ENCODE results near the gene ZNF423.

ZNF423 gene

DNA sequence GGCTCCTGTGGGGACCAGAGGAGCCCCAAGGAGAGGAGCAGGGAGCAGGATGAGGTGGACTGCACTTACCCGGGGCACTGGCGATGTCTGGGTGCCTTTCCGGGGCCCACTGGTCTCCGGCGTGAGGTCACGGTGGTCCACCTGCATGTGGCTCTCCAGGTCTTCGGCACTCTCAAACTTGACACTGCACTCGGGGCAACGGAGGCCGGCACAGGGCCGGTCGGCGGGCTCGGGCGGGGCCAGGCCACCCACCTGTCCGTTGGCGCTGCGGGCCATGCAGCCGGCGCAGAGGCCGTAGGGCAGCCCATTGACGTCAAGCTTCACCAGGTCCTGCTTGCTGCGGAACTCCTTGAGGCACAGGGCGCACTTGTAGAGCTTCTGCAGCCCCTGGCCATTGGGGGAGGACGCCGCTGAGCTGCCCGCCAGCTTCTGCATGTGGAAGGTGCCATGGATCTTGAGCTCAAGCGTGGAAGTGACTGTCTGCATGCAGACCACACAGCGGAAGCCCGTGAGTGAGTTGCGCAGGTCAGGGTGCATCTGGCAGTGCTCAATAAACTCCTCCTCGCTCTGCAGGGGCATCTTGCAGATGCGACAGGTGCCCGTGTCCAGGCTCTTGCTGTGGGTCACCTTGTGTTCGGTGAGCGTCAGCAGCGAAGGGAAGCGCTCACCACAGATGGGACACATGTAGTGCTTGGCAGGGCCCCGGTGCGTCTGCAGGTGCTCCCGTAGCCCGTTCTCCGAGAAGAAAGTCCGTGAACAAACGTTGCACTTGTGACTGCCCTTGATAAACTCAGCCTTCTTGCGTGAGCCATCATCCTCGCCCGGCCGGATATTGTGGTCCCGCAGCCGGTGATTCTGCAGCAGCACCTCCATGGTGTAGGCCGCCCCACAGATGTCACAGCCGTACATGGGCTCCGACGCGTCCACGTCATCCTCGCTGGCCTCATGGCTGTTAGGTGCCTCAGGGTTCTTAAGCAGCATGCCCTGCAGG, 220.0 kb downstream of the ZNF423 start:
- FAIRE-seq: no peak

DNA sequence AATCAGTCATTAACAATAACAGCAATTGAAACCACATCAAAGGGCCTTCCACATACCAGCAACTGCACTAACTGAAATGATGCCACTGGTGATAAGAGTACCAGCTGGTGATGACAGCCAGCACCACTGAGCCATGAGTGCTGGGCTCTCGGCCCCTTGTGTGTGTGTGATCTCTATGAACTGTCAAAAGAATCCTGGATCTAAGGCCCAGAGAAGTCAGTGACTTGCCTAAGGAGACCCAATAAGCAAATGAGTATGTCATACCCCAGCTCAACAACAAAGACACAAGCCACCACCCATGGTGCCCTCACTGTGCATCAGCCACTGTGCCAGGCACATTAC, 220.9 kb downstream of the ZNF423 start:
- FAIRE-seq: no peak

DNA sequence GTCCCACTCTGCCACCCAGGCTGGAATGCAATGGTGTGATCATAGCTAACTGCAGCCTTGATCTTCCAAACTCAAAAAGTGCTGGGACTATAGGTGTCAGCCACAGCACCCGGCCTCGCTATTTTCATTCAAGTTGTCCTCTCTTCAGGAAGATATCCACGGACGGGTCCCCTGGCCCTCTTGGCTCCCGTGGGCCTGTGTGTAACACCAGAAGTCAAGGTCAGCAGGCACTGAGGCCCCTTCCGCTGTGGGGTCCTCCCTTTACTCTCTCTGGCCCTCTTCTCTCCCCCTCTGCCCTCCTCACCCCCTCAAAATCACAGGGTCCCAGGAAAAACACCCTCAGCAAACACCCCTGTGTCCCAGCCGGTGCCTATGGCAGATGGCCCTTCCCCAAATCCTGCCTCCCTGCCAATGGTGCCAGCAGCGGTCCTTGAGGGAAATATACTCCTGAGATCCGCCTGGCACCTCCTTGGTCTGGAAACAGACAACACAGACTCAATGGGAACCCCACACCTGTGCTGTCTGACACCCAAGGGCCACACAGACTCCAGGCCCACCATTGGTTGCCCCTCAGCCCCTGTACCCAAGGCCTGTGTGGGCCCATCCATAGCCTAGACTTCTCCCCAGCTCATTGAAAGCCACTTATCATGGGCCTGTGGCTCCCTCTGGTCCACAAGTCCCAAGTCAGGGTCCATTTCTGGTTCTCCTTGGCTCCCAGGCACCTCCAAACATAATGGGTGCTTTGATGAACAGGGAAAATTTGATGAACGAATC, 221.5 kb downstream of the ZNF423 start:
- no peak for FAIRE-seq

DNA sequence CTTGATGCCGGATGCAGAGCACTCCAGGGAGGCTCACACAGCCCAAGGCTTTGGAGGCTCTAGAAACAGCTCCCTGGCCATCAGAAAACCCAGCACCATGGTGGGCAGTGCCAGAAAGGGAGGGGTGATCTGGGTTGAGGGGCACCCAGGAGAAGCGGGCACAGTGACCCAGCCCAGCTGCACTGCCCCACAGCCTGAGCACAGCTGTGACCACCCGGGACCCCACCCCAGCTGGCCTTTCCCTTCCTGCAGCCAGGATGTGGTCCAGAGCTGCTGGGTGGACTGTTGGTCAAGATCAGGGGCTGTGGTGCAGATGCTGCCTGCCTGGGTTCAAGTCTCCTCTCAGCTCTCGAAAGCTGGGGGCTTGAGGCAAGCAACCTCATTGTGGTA, 223.1 kb downstream of the ZNF423 start:
- FAIRE-seq: no peak

GRCh38 chr16:49632086-49632794, 223.7 kb downstream of the ZNF423 start:
- FAIRE-seq: no peak

DNA sequence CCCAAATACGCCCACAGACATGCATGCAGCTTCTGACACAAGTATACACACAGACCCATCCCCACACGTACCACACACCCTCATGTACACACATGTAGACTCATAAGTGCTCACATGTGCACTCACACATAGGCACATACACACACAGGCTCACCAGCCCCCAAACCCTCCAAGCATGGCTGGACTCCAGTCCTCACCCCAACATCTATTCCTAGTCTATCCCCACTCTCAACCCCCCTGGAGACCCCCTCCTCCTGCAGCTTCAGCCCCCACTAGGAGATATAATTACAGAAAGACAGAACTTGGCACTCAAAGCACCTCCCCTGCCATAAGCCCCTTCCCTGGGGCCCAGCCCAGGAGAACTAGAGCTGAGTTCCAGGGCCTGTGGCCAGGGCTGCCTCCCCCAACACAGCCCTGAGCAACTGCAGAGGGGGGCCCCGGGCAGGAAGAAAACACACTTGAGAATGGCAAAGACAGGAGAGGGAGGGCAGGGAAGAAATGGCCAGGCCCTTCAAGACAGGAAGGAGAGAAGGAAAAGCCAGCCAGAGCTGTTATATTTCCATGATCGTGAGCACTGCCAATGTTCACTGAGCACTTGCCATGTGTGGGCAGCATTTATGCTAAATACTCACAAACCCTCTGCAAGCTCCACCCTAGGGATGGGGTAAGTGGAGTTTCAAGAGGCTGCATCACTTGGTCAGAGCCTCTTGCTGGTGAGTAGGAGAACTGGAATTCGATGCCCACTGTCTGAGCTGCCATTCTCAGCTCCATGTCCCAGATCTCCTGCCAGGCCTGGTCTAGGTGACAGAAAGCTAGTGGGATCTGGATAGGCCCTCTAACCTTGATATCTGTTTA, 224.5 kb downstream of the ZNF423 start:
- FAIRE-seq: no peak

GRCh38 chr16:49630783-49631182, 225.1 kb downstream of the ZNF423 start:
- FAIRE-seq: no peak

DNA sequence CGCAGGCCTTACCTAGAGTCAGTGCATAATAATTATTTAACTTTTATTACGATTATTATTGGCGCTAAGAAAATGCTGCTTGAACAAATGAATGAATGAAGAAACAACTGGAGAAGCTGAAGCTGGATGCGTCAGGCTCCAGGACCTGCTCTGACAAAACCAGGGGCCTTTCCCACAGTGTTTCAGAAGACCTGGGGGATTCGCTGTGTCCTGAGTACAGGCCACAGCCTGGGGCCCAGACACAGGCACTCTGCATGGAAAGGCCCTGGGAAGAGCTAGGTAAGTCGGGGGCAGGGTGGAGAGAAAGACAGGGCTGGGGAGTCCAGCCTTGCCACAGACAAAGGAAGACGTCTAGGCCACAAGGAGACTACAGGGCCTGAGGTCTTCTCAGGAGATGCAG, 226.1 kb downstream of the ZNF423 start:
- FAIRE-seq: no peak

DNA sequence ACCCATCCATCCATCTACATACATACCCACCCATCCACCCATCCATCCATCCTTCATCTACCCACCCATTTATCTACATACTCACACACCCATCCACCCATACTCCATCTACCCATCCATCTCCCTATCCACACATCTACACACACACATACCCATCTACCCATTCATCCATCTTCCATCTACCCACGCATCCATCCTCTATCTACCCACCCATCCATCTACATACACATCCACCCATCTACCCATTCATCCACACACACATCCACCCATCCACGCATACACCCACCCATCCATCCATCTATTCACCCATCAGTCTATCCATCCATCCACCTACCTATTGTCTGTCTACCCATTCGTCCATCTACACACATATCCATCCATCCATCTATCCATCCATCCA, 227.8 kb downstream of the ZNF423 start:
- no peak for FAIRE-seq

- FAIRE-seq: no peak
These were observed 230.4 kb downstream of the ZNF423 start for GRCh38 chr16:49625311-49626065.

DNA sequence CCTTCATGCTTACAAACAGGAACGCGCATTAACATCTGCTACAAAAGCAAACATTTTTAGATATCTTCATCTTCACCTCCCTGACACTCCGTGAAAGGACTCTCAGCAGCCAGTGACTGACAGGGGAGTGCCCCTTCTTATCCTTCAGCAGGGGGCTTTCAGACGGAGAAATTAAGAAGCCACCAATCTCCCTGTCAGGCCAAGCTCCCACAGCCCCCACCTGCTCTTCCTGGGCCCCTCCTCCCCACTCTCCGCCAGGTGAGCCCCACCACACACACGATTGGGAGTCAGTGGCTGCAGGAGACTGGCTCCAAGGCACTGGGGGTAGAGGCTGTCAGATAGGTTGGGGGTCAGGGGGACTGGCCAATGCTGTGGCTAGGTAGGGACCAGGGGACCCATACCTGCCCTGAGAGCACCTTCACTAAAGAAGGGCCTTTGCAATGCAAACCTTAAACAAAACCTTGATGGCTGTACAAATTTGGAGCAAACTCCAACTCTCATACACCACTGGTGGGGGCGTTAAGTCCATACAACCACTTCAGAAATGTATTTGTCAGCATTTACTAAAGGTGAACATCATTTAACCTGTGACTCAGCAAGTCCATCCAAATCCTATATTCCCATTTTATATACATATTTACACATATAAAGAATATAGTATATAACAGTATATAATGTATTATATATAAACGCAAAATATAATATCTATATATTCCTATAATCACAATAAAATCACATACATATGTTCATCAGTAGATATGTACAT, 232.2 kb downstream of the ZNF423 start:
- FAIRE-seq: no peak

DNA sequence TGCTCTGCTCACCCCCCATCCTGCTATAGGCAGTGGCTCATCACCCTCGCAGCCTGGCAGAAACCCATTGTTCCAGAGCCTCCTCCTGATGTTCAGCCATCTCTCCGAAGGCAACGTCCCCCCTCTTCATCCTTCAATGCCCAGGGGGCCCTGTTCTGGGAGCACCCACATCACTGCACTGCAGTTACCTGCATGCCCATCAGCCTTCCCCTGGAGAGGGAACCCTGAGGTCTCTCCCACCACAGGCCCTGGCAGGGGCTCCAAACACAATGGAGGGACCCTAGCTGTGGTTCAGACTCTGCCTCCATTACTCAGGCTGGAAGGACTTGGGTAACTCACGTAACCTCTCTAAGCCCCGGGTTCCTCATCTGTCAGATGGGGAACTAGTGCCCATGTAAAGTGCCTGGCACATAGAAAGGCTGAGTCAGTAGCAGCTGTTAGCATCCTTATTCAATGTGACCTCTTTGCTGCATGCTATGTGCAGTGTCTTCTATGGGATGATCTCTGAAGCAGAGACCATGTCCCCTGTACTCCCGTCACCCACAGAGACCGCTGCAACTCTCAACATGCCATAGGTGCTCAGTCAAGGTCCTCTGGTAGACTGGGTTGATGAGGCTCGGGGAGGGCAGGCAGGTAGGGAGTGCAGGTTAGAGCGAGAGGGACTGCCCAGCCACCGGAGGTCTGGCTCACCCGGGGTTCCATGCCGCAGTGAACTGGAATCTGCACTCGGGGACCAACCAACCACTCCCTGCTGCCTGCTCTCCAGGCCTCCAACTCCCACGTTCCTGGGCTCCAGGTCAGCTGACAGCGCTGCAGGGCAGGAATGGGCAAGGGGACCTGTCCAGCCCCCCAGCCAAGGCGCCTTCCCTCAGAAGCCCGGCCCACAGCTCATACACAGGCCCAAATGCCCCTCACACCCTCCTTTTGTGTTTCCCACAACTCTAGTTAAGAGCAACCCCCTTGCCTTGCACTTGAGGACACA, 233.2 kb downstream of the ZNF423 start:
- no peak for FAIRE-seq

GRCh38 chr16:49622084-49622390, 233.9 kb downstream of the ZNF423 start:
- no peak for FAIRE-seq

- no peak for FAIRE-seq
These were observed 234.4 kb downstream of the ZNF423 start for GRCh38 chr16:49621241-49622083.

GRCh38 chr16:49620869-49621240, 235.1 kb downstream of the ZNF423 start:
- FAIRE-seq: no peak

GRCh38 chr16:49620158-49620868, 235.6 kb downstream of the ZNF423 start:
- FAIRE-seq: no peak

GRCh38 chr16:49619811-49620157, 236.1 kb downstream of the ZNF423 start:
- no peak for FAIRE-seq

GRCh38 chr16:49618955-49619354, 237.0 kb downstream of the ZNF423 start:
- FAIRE-seq: no peak
